DND-41 (cell line): ENCODE measurements around the gene NTRK1.

Experiments used
- ATAC-seq: fragments of 200-7000 bp; cut with Tn5 transposase; 3 replicates; pipeline ENCODE4 v1.9.1; 2021; ENCODE audit warnings: low read depth; ENCODE audit not compliant: insufficient read depth
- DNase-seq: peaks from one replicate; pipeline ENCODE4 v3.0.0-alpha.2; 2020
- H2AFZ ChIP-seq: 2 replicates; pipeline ENCODE4 v1.6.0; 2012; ENCODE audit warnings: low read depth, low read length
- H3K27ac ChIP-seq: 2 replicates; pipeline ENCODE4 v1.5.1; 2012; ENCODE audit warnings: low read length, inconsistent platforms
- H3K27me3 ChIP-seq: fragments of 200-600 bp; sonication (generic); 2 replicates; pipeline ENCODE4 v1.6.0; 2012; ENCODE audit warnings: low read length, mild to moderate bottlenecking, inconsistent platforms; ENCODE audit not compliant: insufficient read depth, poor library complexity
- H3K36me3 ChIP-seq: 2 replicates; pipeline ENCODE4 v1.5.1; 2012; ENCODE audit warnings: low read length, inconsistent platforms; ENCODE audit not compliant: insufficient read depth
- H3K4me1 ChIP-seq: 2 replicates; pipeline ENCODE4 v1.5.1; 2012; ENCODE audit warnings: mild to moderate bottlenecking, low read length; ENCODE audit not compliant: insufficient read depth
- H3K4me2 ChIP-seq: 2 replicates; pipeline ENCODE4 v1.6.0; 2012; ENCODE audit warnings: mild to moderate bottlenecking, moderate library complexity, low read length, inconsistent platforms; ENCODE audit not compliant: insufficient read depth
- H3K4me3 ChIP-seq, 2 experiments: fragments of 200-600 bp in 1 of 2; shearing (Covaris generic) in 1 of 2; 2 replicates each; pipeline ENCODE4 v1.5.1; 2012 to 2016; ENCODE audit warnings: inconsistent platforms in 2 of 2, low read length in 2 of 2, mild to moderate bottlenecking in 2 of 2, low read depth in 1 of 2, moderate library complexity in 1 of 2
- H3K79me2 ChIP-seq: 2 replicates; pipeline ENCODE4 v1.6.0; 2012; ENCODE audit warnings: low read length, inconsistent platforms; ENCODE audit not compliant: insufficient read depth
- H3K9ac ChIP-seq: 2 replicates; pipeline ENCODE4 v1.6.0; 2012; ENCODE audit warnings: low read depth, mild to moderate bottlenecking, inconsistent platforms, low read length, moderate library complexity
- H3K9me3 ChIP-seq: 2 replicates; pipeline ENCODE4 v1.5.1; 2012; ENCODE audit warnings: low read length, moderate library complexity, mild to moderate bottlenecking, inconsistent platforms; ENCODE audit not compliant: insufficient read depth, severe bottlenecking
- H4K20me1 ChIP-seq: 2 replicates; pipeline ENCODE4 v1.6.0; 2012; ENCODE audit warnings: low read length; ENCODE audit not compliant: insufficient read depth
- EZH2 ChIP-seq: IDR thresholded peaks from 3 replicates; pipeline ENCODE4 v1.6.1; 2012; ENCODE audit warnings: borderline replicate concordance, low read depth, mild to moderate bottlenecking, moderate library complexity, low read length, inconsistent platforms; ENCODE audit not compliant: severe bottlenecking
- TF ChIP-seq, protein P1 (sequence below): IDR thresholded peaks from 2 replicates; pipeline ENCODE4 v1.5.1; 2012; ENCODE audit warnings: borderline replicate concordance, low read length, moderate library complexity, mild to moderate bottlenecking; ENCODE audit not compliant: poor library complexity, severe bottlenecking; ENCODE audit errors: extremely low read depth

NTRK1 gene

DNA sequence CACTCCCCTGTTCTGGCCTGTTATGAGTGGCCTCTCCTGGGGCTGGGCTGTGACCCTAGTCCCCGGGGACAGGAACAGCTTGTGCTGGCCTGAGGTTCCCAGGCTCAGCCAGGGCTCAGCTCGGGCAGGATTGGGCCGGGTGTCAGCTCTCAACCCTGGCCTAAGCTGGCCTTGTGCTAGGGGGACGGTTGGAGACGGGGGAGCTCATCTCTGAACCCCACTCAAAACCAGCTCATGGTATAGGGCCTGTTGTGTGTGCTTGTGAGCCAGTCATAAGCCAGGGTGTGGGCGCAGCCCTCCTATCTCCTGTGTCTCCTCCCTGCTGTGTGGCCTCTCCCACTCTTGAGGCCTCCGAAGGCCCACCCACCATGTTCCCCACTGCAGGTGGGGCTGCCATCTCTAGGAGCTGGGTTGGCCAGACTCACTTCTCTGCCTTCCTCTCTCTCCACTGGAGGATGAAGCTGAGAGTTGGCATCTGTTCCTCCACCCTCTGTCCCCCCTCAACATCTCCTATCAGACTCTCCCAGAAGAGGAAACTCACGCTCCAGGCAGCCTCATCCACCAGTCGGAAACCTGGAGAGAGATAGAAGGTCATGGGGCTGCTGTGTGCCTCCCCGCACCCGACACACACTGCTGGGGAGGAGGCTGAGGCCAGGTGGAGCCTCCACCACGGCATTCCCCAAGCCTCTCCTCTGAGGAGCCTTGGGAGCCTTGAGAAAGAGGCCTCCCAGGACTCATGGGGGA lies 34.2 kb downstream of the NTRK1 start:
- Histone ChIP-seq H3K79me2 (no peaks in the 10 kb centered on the region), H3K9ac (no peak overlapping the region), H3K27me3 (no peaks in the 10 kb centered on the region), H3K9me3 (no peaks in the 10 kb centered on the region), H3K36me3 (no peaks in the 10 kb centered on the region), H3K4me3 (no peak overlapping the region), H3K4me2 (no peak overlapping the region), H3K4me1 (peaks cover 2% of the 10 kb centered on the region; the same call in 1 of the 2 replicates), H3K27ac (no peak overlapping the region), H2AFZ (no peak overlapping the region), H4K20me1 (no peaks in the 10 kb centered on the region; the same call in 1 of the 2 replicates)
- TF ChIP-seq EZH2, result no peak
- TF ChIP-seq, protein P1, sequence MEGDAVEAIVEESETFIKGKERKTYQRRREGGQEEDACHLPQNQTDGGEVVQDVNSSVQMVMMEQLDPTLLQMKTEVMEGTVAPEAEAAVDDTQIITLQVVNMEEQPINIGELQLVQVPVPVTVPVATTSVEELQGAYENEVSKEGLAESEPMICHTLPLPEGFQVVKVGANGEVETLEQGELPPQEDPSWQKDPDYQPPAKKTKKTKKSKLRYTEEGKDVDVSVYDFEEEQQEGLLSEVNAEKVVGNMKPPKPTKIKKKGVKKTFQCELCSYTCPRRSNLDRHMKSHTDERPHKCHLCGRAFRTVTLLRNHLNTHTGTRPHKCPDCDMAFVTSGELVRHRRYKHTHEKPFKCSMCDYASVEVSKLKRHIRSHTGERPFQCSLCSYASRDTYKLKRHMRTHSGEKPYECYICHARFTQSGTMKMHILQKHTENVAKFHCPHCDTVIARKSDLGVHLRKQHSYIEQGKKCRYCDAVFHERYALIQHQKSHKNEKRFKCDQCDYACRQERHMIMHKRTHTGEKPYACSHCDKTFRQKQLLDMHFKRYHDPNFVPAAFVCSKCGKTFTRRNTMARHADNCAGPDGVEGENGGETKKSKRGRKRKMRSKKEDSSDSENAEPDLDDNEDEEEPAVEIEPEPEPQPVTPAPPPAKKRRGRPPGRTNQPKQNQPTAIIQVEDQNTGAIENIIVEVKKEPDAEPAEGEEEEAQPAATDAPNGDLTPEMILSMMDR, result no peak
- ATAC-seq, result no peak
- DNase-seq, result no peak

DNA sequence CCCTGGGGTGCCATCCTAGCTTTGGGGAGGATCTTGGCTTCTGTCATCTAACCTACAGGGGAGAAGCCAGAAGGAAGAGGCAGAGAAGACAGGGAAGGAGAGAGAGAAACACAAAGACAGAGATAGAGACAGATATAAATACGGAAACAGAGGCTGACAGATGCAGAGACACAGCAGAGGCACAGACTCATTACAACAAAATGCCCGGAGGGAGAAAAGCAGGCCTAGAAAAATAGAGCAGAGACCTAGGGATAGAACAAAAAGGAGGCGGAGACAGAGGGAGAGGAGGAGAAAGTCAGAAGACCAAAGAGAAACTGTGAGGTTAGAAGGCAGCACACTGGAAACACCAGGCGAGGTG lies 34.8 kb downstream of the NTRK1 start:
- H2AFZ ChIP-seq, result no peak overlapping the region

DNA sequence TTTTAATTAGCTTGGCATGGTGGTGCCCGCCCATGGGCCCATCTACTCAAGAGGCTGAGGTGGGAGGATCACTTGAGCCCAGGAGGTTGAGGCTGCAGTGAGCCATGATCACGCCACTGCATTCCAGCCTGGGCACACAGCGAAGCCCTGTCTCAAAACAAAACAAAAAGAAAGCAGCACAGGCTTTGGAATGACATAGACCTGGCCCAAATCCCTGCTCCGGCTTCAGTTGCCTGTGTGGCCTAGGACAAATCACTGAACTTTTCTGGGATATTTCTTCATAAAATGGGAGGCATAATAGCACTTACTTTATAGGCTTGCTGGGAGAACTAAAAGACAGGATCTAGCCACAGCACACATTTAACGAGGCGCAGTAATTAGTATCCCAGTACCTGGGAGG lies 35.3 kb downstream of the NTRK1 start:
- no peak overlapping the region for H3K4me3 ChIP-seq
- H3K4me2 ChIP-seq, result no peak overlapping the region

More for the DNA sequence above, 34.8 kb downstream of the NTRK1 start:
- TF ChIP-seq, protein P1, result no peak
- TF ChIP-seq EZH2, result no peak
- Histone ChIP-seq H3K79me2 (no peaks in the 10 kb centered on the region), H3K4me3 (no peak overlapping the region), H3K27ac (no peak overlapping the region), H3K27me3 (no peaks in the 10 kb centered on the region), H3K9me3 (no peaks in the 10 kb centered on the region), H3K9ac (no peak overlapping the region), H3K4me1 (no peaks in the 10 kb centered on the region), H4K20me1 (no peaks in the 10 kb centered on the region), H3K36me3 (no peaks in the 10 kb centered on the region), H3K4me2 (no peak overlapping the region)
- no peak for DNase-seq
- no peak for ATAC-seq

More for the DNA sequence above, 35.3 kb downstream of the NTRK1 start:
- no peak overlapping the region for H3K9ac ChIP-seq
- ATAC-seq (no peak), DNase-seq (no peak)
- no peaks in the 10 kb centered on the region for H3K4me1 ChIP-seq
- no peaks in the 10 kb centered on the region for H3K9me3 ChIP-seq
- TF ChIP-seq, protein P1, result no peak
- no peak for TF ChIP-seq EZH2
- H3K36me3 ChIP-seq, result no peaks in the 10 kb centered on the region
- no peaks in the 10 kb centered on the region for H3K79me2 ChIP-seq
- H4K20me1 ChIP-seq, result no peaks in the 10 kb centered on the region
- H2AFZ ChIP-seq, result no peak overlapping the region
- H3K27ac ChIP-seq, result no peak overlapping the region
- H3K27me3 ChIP-seq, result no peaks in the 10 kb centered on the region
